ENCODE measurements around the gene UQCRC2. TPM values are rescaled to one million over a fixed set of nuclear protein-coding genes. Genes with fewer than 3 reads are reported as not detected.

UQCRC2 gene
- 110 and 134 TPM in 2 replicates for total RNA-seq

GRCh38 chr16:21952793-21953540, at the start of gene UQCRC2:
TSS of gene UQCRC2 (plus strand) at chr16:21953361. CDS start at chr16:21953424, 63 bp downstream.

GRCh38 chr16:22007509-22008214, 54.5 kb downstream of the UQCRC2 start, which contains the start of gene MOSMO:
TSS of gene MOSMO (plus strand) at chr16:22008111. CDS start at chr16:22008302, 191 bp downstream.

Other genes with a start within 250 kb of the UQCRC2 start
- gene NPIPB4, start 95.6 kb upstream of the UQCRC2 start, total RNA-seq, result 4.9 and 7.7 TPM in 2 replicates
- gene PDZD9, start 47.8 kb downstream of the UQCRC2 start, total RNA-seq, result not detected in 2 replicates
- gene MOSMO, start 54.8 kb downstream of the UQCRC2 start, total RNA-seq, result 7.7 and 12.3 TPM in 2 replicates
- not detected in 2 replicates for gene VWA3A, start 139.2 kb downstream of the UQCRC2 start, total RNA-seq
- not detected in 2 replicates for gene SDR42E2, start 209.1 kb downstream of the UQCRC2 start, total RNA-seq

Data from pericardium fibroblast (primary cell).